GM18505 (cell line): ENCODE results near the gene RPGRIP1L.

ENCODE experiments used
- ATAC-seq: cut with Tn5 transposase; IDR thresholded peaks from one replicate; pipeline ENCODE4 v1.9.1; 2021; ENCODE audit not compliant: unreplicated experiment
- POLR2A ChIP-seq: IDR thresholded peaks from 4 replicates; pipeline ENCODE4 v1.6.1; 2011; ENCODE audit warnings: borderline replicate concordance; ENCODE audit not compliant: insufficient read depth, insufficient read length; ENCODE audit errors: extremely low read depth

RPGRIP1L gene

GRCh38 chr16:53703590-53704444 lies at the start of gene RPGRIP1L, which contains the start of gene FTO:
Gene RPGRIP1L, minus strand, starts transcription at chr16:53703859. Its CDS starts 3,136 bp downstream, at chr16:53700723.
Gene FTO, plus strand, starts transcription at chr16:53704156.
- ATAC-seq: peak; percentile 99
- peak; percentile 27 for TF ChIP-seq POLR2A

GRCh38 chr16:53753431-53753830 lies 49.8 kb upstream of the RPGRIP1L start:
- TF ChIP-seq POLR2A: no peak
- no peak for ATAC-seq

- TF ChIP-seq POLR2A: no peak
- no peak for ATAC-seq
These were observed 48.9 kb upstream of the RPGRIP1L start for GRCh38 chr16:53752560-53752959.

GRCh38 chr16:53745753-53746266 lies 42.2 kb upstream of the RPGRIP1L start:
- no peak for ATAC-seq
- no peak for TF ChIP-seq POLR2A

GRCh38 chr16:53745086-53745485 lies 41.4 kb upstream of the RPGRIP1L start:
- TF ChIP-seq POLR2A: no peak
- no peak for ATAC-seq

- TF ChIP-seq POLR2A: no peak
- ATAC-seq: peak; percentile 73
These were observed 40.8 kb upstream of the RPGRIP1L start for GRCh38 chr16:53744449-53744848.

- TF ChIP-seq POLR2A: no peak
- ATAC-seq: no peak
These were observed 39.5 kb upstream of the RPGRIP1L start for GRCh38 chr16:53743149-53743566.

- no peak for TF ChIP-seq POLR2A
- ATAC-seq: no peak
These were observed 37.9 kb upstream of the RPGRIP1L start for GRCh38 chr16:53741546-53741945.

- ATAC-seq: no peak
- no peak for TF ChIP-seq POLR2A
These were observed 37.4 kb upstream of the RPGRIP1L start for GRCh38 chr16:53740933-53741531.

GRCh38 chr16:53740476-53740875 lies 36.8 kb upstream of the RPGRIP1L start:
- ATAC-seq: no peak
- TF ChIP-seq POLR2A: no peak

- TF ChIP-seq POLR2A: no peak
- no peak for ATAC-seq
These were observed 33.9 kb upstream of the RPGRIP1L start for GRCh38 chr16:53737552-53737951.

- TF ChIP-seq POLR2A: no peak
- no peak for ATAC-seq
These were observed 32.6 kb upstream of the RPGRIP1L start for GRCh38 chr16:53736297-53736696.

- TF ChIP-seq POLR2A: no peak
- no peak for ATAC-seq
These were observed 31.2 kb upstream of the RPGRIP1L start for GRCh38 chr16:53734908-53735307.
